K562 treated with DMSO at 1 percent for 24 hours (cell line): ENCODE results near the gene SLC12A5. TPM values are rescaled to one million over a fixed set of nuclear protein-coding genes. Genes with fewer than 3 reads are reported as not detected.

Experiments
- total RNA-seq: library from RNA; unstranded; fragments of 300-600 nt; gene quantifications from 2 replicates; pipeline ENCODE4 v1.2.3, GENCODE V29; 2022; ENCODE audit warnings: low read depth; ENCODE audit not compliant: insufficient read depth

SLC12A5 gene
- 16.6 and 17.4 TPM in 2 replicates for total RNA-seq

GRCh38 chr20:46028772-46029371, at the start of gene SLC12A5:
Gene SLC12A5, plus strand, starts transcription at chr20:46029215. Its CDS starts 130 bp downstream, at chr20:46029345.

GRCh38 chr20:46089417-46090388, 60.7 kb downstream of the SLC12A5 start, which contains the start of gene NCOA5:
Gene NCOA5, minus strand, starts transcription at chr20:46089962. Its CDS starts 10,538 bp downstream, at chr20:46079424.

Other genes starting within 250 kb of the SLC12A5 start
- gene WFDC3, start 237.3 kb upstream of the SLC12A5 start, total RNA-seq, result not detected in 2 replicates
- gene DNTTIP1, start 237.3 kb upstream of the SLC12A5 start, total RNA-seq, result 43.2 and 49.6 TPM in 2 replicates
- gene UBE2C, start 216.6 kb upstream of the SLC12A5 start, total RNA-seq, result 1.1 and 1.4 TPM in 2 replicates
- 0.63 TPM in 1 of 2 replicates, not detected in the other for gene TNNC2, start 201.9 kb upstream of the SLC12A5 start, total RNA-seq
- 4.5 and 9.1 TPM in 2 replicates for gene SNX21, start 195.4 kb upstream of the SLC12A5 start, total RNA-seq
- gene ACOT8, start 171.8 kb upstream of the SLC12A5 start, total RNA-seq, result 79.1 and 83.5 TPM in 2 replicates
- 6.3 and 7.3 TPM in 2 replicates for gene ZSWIM3, start 171.6 kb upstream of the SLC12A5 start, total RNA-seq
- 14.3 and 14.4 TPM in 2 replicates for gene ZSWIM1, start 148.0 kb upstream of the SLC12A5 start, total RNA-seq
- 1.8 TPM in 2 replicates for gene SPATA25, start 141.6 kb upstream of the SLC12A5 start, total RNA-seq
- 5.7 and 6.2 TPM in 2 replicates for gene NEURL2, start 138.0 kb upstream of the SLC12A5 start, total RNA-seq
- 89.9 and 90.0 TPM in 2 replicates for gene CTSA, start 137.9 kb upstream of the SLC12A5 start, total RNA-seq
- 25.1 and 27.9 TPM in 2 replicates for gene PLTP, start 117.1 kb upstream of the SLC12A5 start, total RNA-seq
- gene PCIF1, start 94.5 kb upstream of the SLC12A5 start, total RNA-seq, result 34.6 and 41.6 TPM in 2 replicates
- gene ZNF335, start 57.0 kb upstream of the SLC12A5 start, total RNA-seq, result 12.7 and 16.1 TPM in 2 replicates
- gene MMP9, start 20.3 kb upstream of the SLC12A5 start, total RNA-seq, result 0.29 TPM in 1 of 2 replicates, not detected in the other
- gene NCOA5, start 60.7 kb downstream of the SLC12A5 start, total RNA-seq, result 20.7 and 23.0 TPM in 2 replicates
- 6.3 and 7.7 TPM in 2 replicates for gene CD40, start 89.1 kb downstream of the SLC12A5 start, total RNA-seq